HCT116 (cell line): ENCODE results near the gene RAD21L1. TPM values are rescaled to one million over a fixed set of nuclear protein-coding genes. Genes with fewer than 3 reads are reported as not detected.

ENCODE experiments used
- ATAC-seq: fragments of 200-7000 bp; cut with Tn5 transposase; 2 replicates; pipeline ENCODE4 v1.9.1; 2020; ENCODE audit warnings: mild to moderate bottlenecking, moderate library complexity
- BruUV-seq: library from RNA; stranded (reverse); fragments of 400-500 nt; replicated peaks from 2 replicates; lab custom pipeline; 2021; lab: Mats Ljungman, UMichigan
- CTCF ChIA-PET: fragments of 300-600 bp; sonication (Branson Sonifier 250); formaldehyde crosslinking; loops from one replicate; lab custom pipeline; 2021; ENCODE audit warnings: antibody characterized with exemption; lab: Charles Lee
- POLR2A ChIA-PET: fragments of 300-600, 350-600 bp; sonication (Branson Sonifier 250); formaldehyde crosslinking; loops from one replicate; lab custom pipeline; 2021; ENCODE audit warnings: antibody characterized with exemption; lab: Charles Lee
- RAD21 ChIA-PET, 2 experiments: fragments of 300-600 bp; sonication (Branson Sonifier 250); formaldehyde crosslinking; loops; one replicate each; lab custom pipeline; 2023; ENCODE audit warnings: low total read pairs in 2 of 2; ENCODE audit not compliant: uncharacterized antibody in 2 of 2, unreplicated experiment in 2 of 2, low non-redundant PET in 1 of 2; lab: Charles Lee
- DNase-seq: peaks from one replicate; pipeline ENCODE4 v3.0.0-alpha.2; 2010; ENCODE audit warnings: low read depth, low spot score
- H2AFZ ChIP-seq: fragments of 200-600 bp; shearing (Covaris generic), sonication (generic); 2 replicates; pipeline ENCODE4 v1.6.1; 2017; ENCODE audit warnings: low read depth, mixed run types, mixed read lengths, antibody characterized with exemption, low read length; ENCODE audit not compliant: poor library complexity, severe bottlenecking
- H3K27ac ChIP-seq: 2 replicates; pipeline ENCODE4 v1.5.1; 2012; ENCODE audit warnings: low read depth, low read length
- H3K27me3 ChIP-seq: fragments of 200-600 bp; sonication (generic); 2 replicates; pipeline ENCODE4 v1.6.1; 2016; ENCODE audit warnings: mixed run types, low read length, mixed read lengths; ENCODE audit not compliant: insufficient read depth
- H3K36me3 ChIP-seq, 2 experiments: fragments of 200-500 bp in 1 of 2; fragments of 200-600 bp in 1 of 2; sonication (Bioruptor generic) in 1 of 2; sonication (generic) in 1 of 2; 2 replicates each; pipeline versions ENCODE4 v1.5.1 to v1.6.1; 2014 to 2016; ENCODE audit warnings: low read length in 2 of 2, inconsistent platforms in 1 of 2, mixed read lengths in 1 of 2, mixed run types in 1 of 2; ENCODE audit not compliant: insufficient read depth in 2 of 2, control insufficient read depth in 1 of 2
- H3K4me1 ChIP-seq, 2 experiments: fragments of 200-600 bp in 1 of 2; sonication (generic) in 1 of 2; 2 replicates each; pipeline versions ENCODE4 v1.5.1 to v1.6.1; 2012 to 2017; ENCODE audit warnings: low read length in 2 of 2, inconsistent platforms in 1 of 2, mild to moderate bottlenecking in 1 of 2, mixed read lengths in 1 of 2, mixed run types in 1 of 2, moderate library complexity in 1 of 2; ENCODE audit not compliant: insufficient read depth in 2 of 2, control insufficient read depth in 1 of 2
- H3K4me2 ChIP-seq: fragments of 200-600 bp; sonication (generic); 2 replicates; pipeline ENCODE4 v1.6.1; 2017; ENCODE audit warnings: mixed run types, low read length, mixed read lengths
- H3K4me3 ChIP-seq, 2 experiments: fragments of 200-600 bp in 1 of 2; sonication (generic) in 1 of 2; replicated peaks in 1 of 2; 2 replicates each; pipeline ENCODE4 v1.5.1; 2011 to 2016; ENCODE audit warnings: low read length in 2 of 2, control low read depth in 1 of 2, low read depth in 1 of 2, mild to moderate bottlenecking in 1 of 2, mixed read lengths in 1 of 2, mixed run types in 1 of 2
- H3K79me2 ChIP-seq: fragments of 200-600 bp; sonication (generic); 2 replicates; pipeline ENCODE4 v1.6.1; 2017; ENCODE audit warnings: mild to moderate bottlenecking, mixed run types, low read length, moderate library complexity, mixed read lengths; ENCODE audit not compliant: insufficient read depth
- H3K9ac ChIP-seq: fragments of 200-600 bp; sonication (generic); 2 replicates; pipeline ENCODE4 v1.6.1; 2016; ENCODE audit warnings: low read length, mixed read lengths
- H3K9me2 ChIP-seq: fragments of 200-600 bp; sonication (generic), shearing (Covaris generic); 2 replicates; pipeline ENCODE4 v1.6.1; 2017; ENCODE audit warnings: mixed run types, mild to moderate bottlenecking, moderate library complexity; ENCODE audit not compliant: insufficient read depth
- H3K9me3 ChIP-seq, 2 experiments: fragments of 200-500 bp in 1 of 2; fragments of 200-600 bp in 1 of 2; sonication (Bioruptor generic) in 1 of 2; sonication (generic) in 1 of 2; 2 replicates each; pipeline ENCODE4 v1.6.1; 2014 to 2017; ENCODE audit warnings: low read length in 2 of 2, mixed read lengths in 2 of 2, inconsistent platforms in 1 of 2, low read depth in 1 of 2, mild to moderate bottlenecking in 1 of 2, mixed run types in 1 of 2, moderate library complexity in 1 of 2; ENCODE audit not compliant: control insufficient read depth in 1 of 2, insufficient read depth in 1 of 2
- H4K20me1 ChIP-seq: fragments of 200-600 bp; sonication (generic), shearing (Covaris generic); 2 replicates; pipeline ENCODE4 v1.6.1; 2017; ENCODE audit warnings: mixed run types, mild to moderate bottlenecking, moderate library complexity; ENCODE audit not compliant: insufficient read depth
- CTCF ChIP-seq, 3 experiments: fragments of 200-600 bp in 1 of 3; sonication (generic) in 1 of 3; IDR thresholded peaks in 2 of 3; conservative IDR thresholded peaks in 1 of 3; 2 replicates each; pipeline ENCODE4 v1.5.1; 2012 to 2017; ENCODE audit warnings: low read depth in 2 of 3, low read length in 2 of 3, antibody characterized with exemption in 1 of 3, borderline replicate concordance in 1 of 3, control low read depth in 1 of 3, mild to moderate bottlenecking in 1 of 3, mixed read lengths in 1 of 3, mixed run types in 1 of 3, moderate library complexity in 1 of 3; ENCODE audit not compliant: insufficient read depth in 1 of 3
- EGR1 ChIP-seq: IDR thresholded peaks from 2 replicates; pipeline ENCODE4 v1.6.1; 2012; ENCODE audit warnings: low read depth
- ELF1 ChIP-seq: IDR thresholded peaks from 2 replicates; pipeline ENCODE4 v1.6.1; 2012; ENCODE audit warnings: low read depth, borderline replicate concordance
- JUND ChIP-seq: IDR thresholded peaks from 2 replicates; pipeline ENCODE4 v1.6.1; 2012
- MAX ChIP-seq: IDR thresholded peaks from 2 replicates; pipeline ENCODE4 v1.6.1; 2012
- POLR2A ChIP-seq: IDR thresholded peaks from 2 replicates; pipeline ENCODE4 v1.7.0; 2011; ENCODE audit warnings: borderline replicate concordance; ENCODE audit not compliant: insufficient read depth, insufficient read length; ENCODE audit errors: extremely low read depth
- POLR2AphosphoS5 ChIP-seq: IDR thresholded peaks from 2 replicates; pipeline ENCODE4 v1.6.1; 2011; ENCODE audit warnings: mild to moderate bottlenecking, low read depth, low read length, moderate library complexity
- RAD21 ChIP-seq: IDR thresholded peaks from 2 replicates; pipeline ENCODE4 v1.6.1; 2012; ENCODE audit warnings: low read depth, mild to moderate bottlenecking
- SP1 ChIP-seq: IDR thresholded peaks from 2 replicates; pipeline ENCODE4 v1.6.1; 2012; ENCODE audit warnings: low read depth
- YY1 ChIP-seq: IDR thresholded peaks from 2 replicates; pipeline ENCODE4 v1.6.1; 2011; ENCODE audit warnings: low read length, low read depth, moderate library complexity, mild to moderate bottlenecking; ENCODE audit not compliant: insufficient replicate concordance; ENCODE audit errors: extremely low read depth
- ZBTB33 ChIP-seq: IDR thresholded peaks from 2 replicates; pipeline ENCODE4 v1.6.1; 2011; ENCODE audit warnings: mild to moderate bottlenecking, low read length, moderate library complexity; ENCODE audit not compliant: insufficient replicate concordance; ENCODE audit errors: extremely low read depth
- ZFX ChIP-seq: fragments of 450-650 bp; IDR thresholded peaks from 2 replicates; pipeline ENCODE4 v1.6.1; 2017
- ZNF274 ChIP-seq: fragments of 200-500 bp; sonication (Bioruptor generic); IDR thresholded peaks from 2 replicates; pipeline ENCODE4 v1.6.1; 2014; ENCODE audit warnings: mild to moderate bottlenecking, low read depth, low read length, inconsistent platforms
- intact Hi-C: fragments of 100-400 bp; cut with micrococcal nuclease; formaldehyde crosslinking; loops from 2 replicates; pipeline ENCODE4 v1.10.0; 2022
- total RNA-seq: library from RNA; stranded (reverse); gene quantifications from one replicate; pipeline ENCODE4 v1.2.1, GENCODE V29; 2021; ENCODE audit not compliant: unreplicated experiment

The RAD21L1 gene
- total RNA-seq, 1 experiment from 2014 or later: 0.17 TPM

DNA sequence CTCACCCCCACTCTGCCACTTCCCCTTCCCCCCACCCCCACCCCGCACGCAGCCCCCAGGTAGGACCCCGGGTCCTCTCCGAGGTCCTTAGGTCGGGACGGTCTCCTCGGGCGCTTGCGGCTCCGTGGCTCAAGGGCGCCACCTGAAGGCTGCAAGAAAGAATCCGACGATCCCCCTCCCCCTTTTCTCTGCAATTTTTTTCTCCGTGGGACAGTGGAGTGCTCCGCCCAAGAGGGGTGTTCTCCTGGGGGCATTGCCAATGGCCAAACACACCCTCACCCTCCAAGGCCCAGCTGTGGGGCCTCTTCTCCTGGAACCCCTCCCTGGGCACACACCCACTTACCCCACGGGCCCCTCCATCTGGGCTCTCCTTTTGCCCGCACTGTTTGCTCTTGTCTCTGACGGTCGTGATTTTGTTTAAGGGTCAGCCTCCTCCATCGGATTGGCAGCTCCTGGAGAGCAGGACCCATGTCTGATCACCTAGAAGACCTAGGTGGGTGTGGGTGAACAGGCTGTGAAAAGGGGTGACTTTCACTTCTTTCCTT lies 40.0 kb upstream of the RAD21L1 start:
- Histone ChIP-seq H3K9me3 (no peaks in the 10 kb centered on the region), H3K4me2 (peak overlapping the region; percentile 78), H2AFZ (peak overlapping the region; percentile 59), H3K79me2 (no peaks in the 10 kb centered on the region), H4K20me1 (no peaks in the 10 kb centered on the region), H3K4me1 (peaks cover 14 to 32% of the 10 kb centered on the region in 2 experiments; a peak in 3 of 4 replicates), H3K36me3 (no peaks in the 10 kb centered on the region), H3K27me3 (peaks cover 7% of the 10 kb centered on the region; the same call in 1 of the 2 replicates), H3K9ac (no peak overlapping the region), H3K9me2 (no peaks in the 10 kb centered on the region), H3K4me3 (peak overlapping the region; percentile 51 to 59), H3K27ac (no peak overlapping the region; the same call in 1 of the 2 replicates)
- ATAC-seq: peak; percentile 81
- intact Hi-C loops: loop anchor here (10.0 kb wide), 1 partner anchor 371 kb away; no protein-coding TSS in a partner anchor
- peak; percentile 34 for DNase-seq
- ChIA-PET POLR2A (no interaction called here), RAD21 (no interaction called here), CTCF (interaction anchor here (0.9 to 1.4 kb wide), 3 partner anchors 10 to 317 kb away, joined by 4 to 5 read pairs (median 4); no protein-coding TSS in a partner anchor)
- BruUV-seq: no TSS peak
- TF ChIP-seq POLR2AphosphoS5 (peak; percentile 33; the same call in 1 of the 2 replicates), CTCF (IDR thresholded peaks at IDR 0.05 in 2 of 3, conservative IDR thresholded peaks at IDR 0.05 in 1 of 3; ENCODE audit: borderline replicate concordance in 1 of 3, insufficient read depth in 1 of 3, low read depth in 2 of 3, low read length in 2 of 3) (peak; percentile 43 to 77 (median 69); a peak in 5 of 6 replicates), ZNF274 (no peak), ZBTB33 (no peak), RAD21 (peak; percentile 58), SP1 (no peak), JUND (no peak), ELF1 (no peak), ZFX (no peak), MAX (no peak), YY1 (no peak), POLR2A (no peak), EGR1 (no peak)
